ENCODE data around the gene DNHD1. TPM values are rescaled to one million over a fixed set of nuclear protein-coding genes. Genes with fewer than 3 reads are reported as not detected.

DNHD1 gene
- total and polyA plus RNA-seq, 2 of the 13 experiments (the other 11 are each of a cell fraction or from before 2014, with no cell fraction given) = 2.7 to 9.3 TPM

GRCh38 chr11:6481012-6481923, 15.8 kb upstream of the DNHD1 start, which contains the start of the genes ARFIP2 and TIMM10B (continued):
- TF ChIP-seq RBM39 (IDR thresholded peaks at IDR 0.05; ENCODE audit: low read depth, low read length, poor library complexity, severe bottlenecking) (peak; percentile 74), ZNF761 (CRISPR knock-in tag; conservative IDR thresholded peaks at IDR 0.05) (no peak; the same call in 1 of the 2 replicates), GABPB1 (CRISPR knock-in tag; IDR thresholded peaks at IDR 0.05) (peak; percentile 99), ZNF569 (CRISPR knock-in tag; IDR thresholded peaks at IDR 0.05; ENCODE audit: borderline replicate concordance) (no peak), ZNF557 (CRISPR knock-in tag; IDR thresholded peaks at IDR 0.05) (no peak), TEF (CRISPR knock-in tag; IDR thresholded peaks at IDR 0.05) (no peak), PRPF4 (IDR thresholded peaks at IDR 0.05; ENCODE audit: low read depth, low read length, poor library complexity, severe bottlenecking) (no peak), SMC3 (IDR thresholded peaks at IDR 0.05; ENCODE audit: low read length) (no peak), ZNF138 (CRISPR knock-in tag; IDR thresholded peaks at IDR 0.05; ENCODE audit: low read depth) (0 out of 2 replicates have a peak, but pooled peaks have one; percentile 78), GZF1 (CRISPR knock-in tag; IDR thresholded peaks at IDR 0.05) (0 out of 2 replicates have a peak, but pooled peaks have one; percentile 60), ZNF256 (CRISPR knock-in tag; conservative IDR thresholded peaks at IDR 0.05) (peak; percentile 65; the same call in 1 of the 2 replicates), SRY (CRISPR knock-in tag; IDR thresholded peaks at IDR 0.05) (no peak), ZNF10 (CRISPR knock-in tag; IDR thresholded peaks at IDR 0.05; ENCODE audit: borderline replicate concordance, low read depth) (no peak), ZNF234 (CRISPR knock-in tag; conservative IDR thresholded peaks at IDR 0.05) (no peak), ZNF367 (CRISPR knock-in tag; IDR thresholded peaks at IDR 0.05; ENCODE audit: borderline replicate concordance) (no peak), CREM (IDR thresholded peaks at IDR 0.05) (peak; percentile 99), CREM (CRISPR knock-in tag; IDR thresholded peaks at IDR 0.05) (peak; percentile 84), ZNF432 (CRISPR knock-in tag; IDR thresholded peaks at IDR 0.05; ENCODE audit: borderline replicate concordance) (no peak), ZGPAT (CRISPR knock-in tag; IDR thresholded peaks at IDR 0.05) (peak; percentile 89), THAP9 (CRISPR knock-in tag; IDR thresholded peaks at IDR 0.05; ENCODE audit: borderline replicate concordance) (peak; percentile 82), MLXIP (CRISPR knock-in tag; IDR thresholded peaks at IDR 0.05; ENCODE audit: borderline replicate concordance) (peak; percentile 44; the same call in 1 of the 2 replicates)

Measured in HepG2 (cell line).